GM06990 (cell line): Measurements from ENCODE around the gene TMCO1.
A peak's percentile ranks its signal among the peaks of the same experiment; 100 is the strongest.
"Not testable (repeated sequence)": the region's sequence is repeated elsewhere in the genome, so short reads cannot be mapped to it uniquely, and the experiment has no call there.

ENCODE experiments used
- DNase-seq: peaks from one replicate; pipeline ENCODE4 v3.0.0-alpha.2; 2011; ENCODE audit not compliant: insufficient read length; ENCODE audit errors: extremely low read depth
- H3K27me3 ChIP-seq: replicated peaks from 2 replicates; pipeline ENCODE4 v1.6.0; 2011; ENCODE audit warnings: low read length; ENCODE audit not compliant: control insufficient read depth, insufficient read depth
- H3K36me3 ChIP-seq: 2 replicates; pipeline ENCODE4 v1.5.1; 2011; ENCODE audit warnings: low read length; ENCODE audit not compliant: control insufficient read depth, insufficient read depth
- H3K4me3 ChIP-seq: replicated peaks from 2 replicates; pipeline ENCODE4 v1.5.1; 2011; ENCODE audit warnings: low read depth, mild to moderate bottlenecking, control low read depth, low read length
- CTCF ChIP-seq: IDR thresholded peaks from 2 replicates; pipeline ENCODE4 v1.5.1; 2011; ENCODE audit warnings: low read length, control low read depth, mild to moderate bottlenecking, inconsistent platforms; ENCODE audit not compliant: insufficient read depth, poor library complexity, severe bottlenecking

The TMCO1 gene

GRCh38 chr1:165712764-165713163, 55.9 kb downstream of the TMCO1 start:
- Histone ChIP-seq H3K27me3 (no peaks in the 10 kb centered on the region), H3K36me3 (no peaks in the 10 kb centered on the region), H3K4me3 (no peak overlapping the region)
- no peak for DNase-seq
- TF ChIP-seq CTCF: no peak

- H3K27me3 ChIP-seq: no peaks in the 10 kb centered on the region
- H3K4me3 ChIP-seq: no peak overlapping the region
- no peak for DNase-seq
- TF ChIP-seq CTCF: no peak
- no peaks in the 10 kb centered on the region for H3K36me3 ChIP-seq
Observed at GRCh38 chr1:165707984-165708706, 60.5 kb downstream of the TMCO1 start.

GRCh38 chr1:165703648-165704047, 65.0 kb downstream of the TMCO1 start:
- no peak for TF ChIP-seq CTCF
- no peaks in the 10 kb centered on the region for H3K36me3 ChIP-seq
- no peaks in the 10 kb centered on the region for H3K27me3 ChIP-seq
- no peak for DNase-seq
- no peak overlapping the region for H3K4me3 ChIP-seq

GRCh38 chr1:165701922-165702321, 66.7 kb downstream of the TMCO1 start:
- H3K36me3 ChIP-seq, DNase-seq, H3K27me3 ChIP-seq, H3K4me3 ChIP-seq: not testable (repeated sequence)

GRCh38 chr1:165699577-165699976, 69.1 kb downstream of the TMCO1 start:
- DNase-seq: no peak
- H3K27me3 ChIP-seq: no peaks in the 10 kb centered on the region
- no peaks in the 10 kb centered on the region for H3K36me3 ChIP-seq
- no peak overlapping the region for H3K4me3 ChIP-seq
- TF ChIP-seq CTCF: no peak

GRCh38 chr1:165698761-165699052, 70.0 kb downstream of the TMCO1 start:
- H3K27me3 ChIP-seq: no peaks in the 10 kb centered on the region
- TF ChIP-seq CTCF: no peak
- peak overlapping the region; percentile 95 for H3K4me3 ChIP-seq
- no peak for DNase-seq
- H3K36me3 ChIP-seq: no peaks in the 10 kb centered on the region
